Measurements from ENCODE around the gene RAD21L1. TPM values are rescaled to one million over a fixed set of nuclear protein-coding genes. Genes with fewer than 3 reads are reported as not detected.
"Not testable (repeated sequence)": the region's sequence is repeated elsewhere in the genome, so short reads cannot be mapped to it uniquely, and the experiment has no call there.

The RAD21L1 gene
- polyA plus RNA-seq, 10 donors: 0.10 to 0.13 (median 0.11) TPM; not detected in 7

DNA sequence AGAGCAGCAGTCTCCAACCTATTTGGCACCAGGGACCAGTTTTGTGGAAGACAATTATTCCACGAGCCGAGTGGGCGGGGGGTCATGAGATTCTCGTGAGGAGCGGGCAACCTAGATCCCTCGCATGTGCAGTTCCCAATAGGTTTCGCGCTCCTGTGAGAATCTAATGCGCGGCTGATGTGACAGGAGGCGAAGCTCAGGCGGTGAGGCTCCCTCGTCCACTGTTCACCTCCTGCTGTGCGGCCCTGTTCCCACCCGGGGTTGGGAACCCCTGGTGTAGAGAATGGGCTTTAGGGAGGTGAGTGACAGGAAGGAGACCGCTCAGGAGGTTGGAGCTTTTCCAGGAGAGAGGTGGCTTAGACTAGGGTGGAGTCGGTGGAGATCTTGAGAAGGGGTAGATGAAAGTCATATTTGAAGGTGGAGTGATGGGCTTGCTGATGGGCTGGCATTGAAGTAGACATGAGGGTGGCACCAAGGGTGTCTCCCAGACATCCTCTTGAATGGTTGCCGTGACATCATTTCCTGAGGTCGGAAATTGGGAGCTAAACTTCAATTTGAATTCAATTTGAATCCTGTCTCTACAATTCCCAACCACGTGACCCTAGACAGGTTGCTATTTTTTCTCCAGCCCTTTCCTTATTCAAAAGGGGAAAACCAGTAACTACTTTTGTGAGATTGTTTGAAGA, 1.5 kb upstream of the RAD21L1 start:
- no peak for DNase-seq

DNA sequence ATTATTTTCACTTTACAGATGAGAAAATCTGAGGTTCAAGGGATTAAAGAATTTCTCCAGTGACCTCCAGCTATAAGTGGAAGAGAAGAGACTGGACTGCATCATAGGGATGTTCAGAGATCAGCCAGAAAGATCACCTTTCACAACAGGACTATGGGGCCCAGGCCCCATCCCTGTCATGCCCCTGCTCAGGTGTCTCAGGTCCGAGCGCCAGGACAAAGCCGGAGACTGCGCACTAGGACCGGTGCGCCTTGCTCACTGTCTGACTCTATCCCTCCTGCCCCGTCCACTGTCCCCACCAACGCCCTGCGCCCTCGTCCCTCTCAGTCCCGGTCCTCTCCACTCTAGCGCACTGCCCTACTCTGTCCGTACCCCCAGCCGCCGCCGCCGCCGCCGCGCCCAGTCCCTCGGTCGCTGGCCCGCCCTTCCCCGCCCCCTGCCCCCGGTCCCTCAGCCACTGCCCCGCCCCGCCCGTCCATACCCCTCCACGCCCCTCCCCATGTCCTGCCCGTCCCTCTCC, 521 bp upstream of the RAD21L1 start:
- peak in 1 of 3 donors; percentile 36 for DNase-seq

DNA sequence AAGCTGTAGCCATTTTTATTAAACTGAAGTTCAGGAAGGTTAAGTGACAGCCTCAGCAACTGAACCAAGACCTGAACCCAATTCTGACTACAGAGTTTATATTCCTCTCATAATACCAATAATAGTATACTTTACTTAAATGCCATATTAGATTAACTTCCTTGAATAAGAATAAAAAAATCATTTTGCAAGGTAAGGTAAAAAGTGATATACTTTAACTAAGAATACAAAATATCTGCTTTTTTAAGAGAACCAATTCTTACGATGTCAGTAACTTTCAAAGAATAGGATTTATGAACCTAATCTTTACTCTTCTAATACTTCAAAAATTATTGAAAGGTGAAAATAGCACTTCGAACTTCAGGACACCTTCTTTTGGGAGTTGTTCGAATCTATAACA, 3.7 kb downstream of the RAD21L1 start:
- no peak for DNase-seq

DNA sequence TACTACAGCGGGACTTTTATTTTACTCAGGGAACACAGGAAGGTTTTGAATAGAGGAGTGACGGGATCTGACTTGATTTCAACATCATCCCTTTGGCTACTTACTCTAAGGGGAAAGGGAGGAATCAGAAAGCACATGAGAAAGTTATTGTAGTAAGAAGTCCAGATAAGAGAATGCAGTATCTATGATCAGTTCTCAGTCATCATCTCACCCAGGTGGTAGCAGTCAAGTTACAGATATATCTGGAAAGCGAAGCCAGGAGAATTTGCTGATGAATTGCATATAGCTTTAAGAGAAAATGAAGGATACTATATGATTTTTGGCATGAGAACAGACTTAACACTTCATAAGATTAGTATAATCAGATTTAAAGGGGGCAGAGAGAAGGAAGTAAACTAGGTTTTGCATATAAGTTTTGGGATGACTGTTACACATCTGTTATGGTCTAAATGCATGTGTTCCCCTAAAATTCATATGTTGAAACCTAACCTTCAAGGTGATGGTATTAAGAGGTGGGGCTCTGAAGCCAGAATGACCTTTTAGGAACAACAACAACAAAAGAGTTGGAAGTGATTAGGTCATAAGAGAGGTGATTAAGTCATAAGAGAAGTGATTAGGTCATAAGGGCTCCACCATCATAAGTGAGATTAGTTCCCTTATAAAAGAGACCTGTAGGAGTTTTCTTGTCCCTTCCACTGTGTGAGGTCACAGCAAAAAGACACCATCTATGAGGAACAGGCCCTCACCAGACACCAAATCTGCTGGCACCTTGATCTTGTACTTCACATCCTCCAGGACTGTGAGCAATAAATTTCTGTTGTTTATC, 6.7 kb downstream of the RAD21L1 start:
- DNase-seq: no peak

DNA sequence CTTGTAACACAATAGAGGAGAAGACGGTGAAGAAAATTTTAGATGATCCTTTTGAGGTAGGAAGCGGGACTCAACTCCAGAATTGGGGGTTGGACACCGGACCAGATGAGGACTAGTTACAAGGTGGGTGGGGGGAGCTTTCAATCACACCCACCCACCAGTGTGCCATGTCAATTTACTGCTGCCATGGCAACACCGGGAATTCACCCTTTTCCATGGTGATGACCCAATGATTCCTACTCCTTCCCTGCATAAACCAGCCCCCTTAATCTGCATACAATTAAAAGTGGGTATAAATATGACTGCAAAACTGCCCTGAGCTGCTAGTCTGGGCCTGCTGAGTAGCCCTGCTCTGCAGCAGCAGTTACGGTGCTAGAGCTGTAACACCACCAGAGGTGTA, 14.7 kb downstream of the RAD21L1 start:
- no peak for DNase-seq

DNA sequence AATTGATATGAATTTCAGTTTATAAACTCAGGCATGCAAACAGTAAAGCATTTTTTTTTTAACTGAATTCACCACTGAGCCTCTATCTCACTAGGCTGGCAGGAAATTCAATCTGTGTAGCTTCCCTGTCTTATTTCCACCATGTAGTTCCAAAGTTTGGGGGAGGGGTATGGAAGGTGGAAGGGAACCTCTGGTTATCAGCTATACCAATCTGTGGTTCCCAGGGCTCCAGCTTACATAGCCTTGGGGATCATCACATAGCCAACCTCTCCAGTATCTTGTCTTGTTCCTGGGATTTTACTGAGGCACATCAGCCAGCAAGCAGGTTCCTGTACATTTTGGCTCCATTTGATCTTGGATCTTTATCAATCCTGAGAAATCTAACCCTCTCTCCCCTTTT, 15.6 kb downstream of the RAD21L1 start:
- DNase-seq: no peak

DNA sequence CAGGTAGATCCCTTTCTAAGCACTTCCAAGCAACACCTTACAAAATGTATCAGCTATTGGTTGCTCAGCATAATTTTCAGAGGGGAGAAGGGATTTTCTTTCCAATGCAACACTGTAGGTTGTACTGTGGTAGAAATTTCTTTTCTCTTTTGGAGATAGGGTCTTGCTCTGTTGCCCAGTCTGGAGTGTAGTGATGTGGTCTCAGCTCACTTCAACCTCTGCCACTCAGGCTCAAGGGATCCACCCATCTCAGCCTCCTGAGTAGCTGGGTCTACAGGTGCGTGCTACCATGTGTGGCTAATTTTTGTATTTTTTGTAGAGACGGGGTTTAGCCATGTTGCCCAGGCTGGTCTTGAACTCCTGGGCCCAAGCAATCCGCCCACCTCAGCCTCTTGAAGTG, 16.3 kb downstream of the RAD21L1 start:
- DNase-seq: no peak

DNA sequence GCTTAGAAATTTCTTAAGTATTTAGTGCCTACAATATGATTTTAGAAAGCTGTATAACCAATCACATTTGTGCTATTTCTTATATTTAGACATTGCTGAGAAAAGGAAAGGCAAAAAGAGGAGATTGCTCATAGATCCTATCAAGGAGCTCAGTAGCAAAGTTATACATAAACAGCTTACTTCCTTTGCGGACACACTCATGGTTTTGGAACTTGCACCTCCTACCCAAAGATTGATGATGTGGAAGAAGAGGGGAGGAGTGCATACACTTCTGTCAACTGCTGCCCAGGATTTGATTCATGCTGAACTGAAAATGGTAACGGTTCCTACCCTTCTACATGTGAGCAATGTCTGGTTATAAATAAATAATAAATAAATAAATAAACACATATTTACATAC, 16.7 kb downstream of the RAD21L1 start:
- DNase-seq: peak in 1 of 3 donors; percentile 65

DNA sequence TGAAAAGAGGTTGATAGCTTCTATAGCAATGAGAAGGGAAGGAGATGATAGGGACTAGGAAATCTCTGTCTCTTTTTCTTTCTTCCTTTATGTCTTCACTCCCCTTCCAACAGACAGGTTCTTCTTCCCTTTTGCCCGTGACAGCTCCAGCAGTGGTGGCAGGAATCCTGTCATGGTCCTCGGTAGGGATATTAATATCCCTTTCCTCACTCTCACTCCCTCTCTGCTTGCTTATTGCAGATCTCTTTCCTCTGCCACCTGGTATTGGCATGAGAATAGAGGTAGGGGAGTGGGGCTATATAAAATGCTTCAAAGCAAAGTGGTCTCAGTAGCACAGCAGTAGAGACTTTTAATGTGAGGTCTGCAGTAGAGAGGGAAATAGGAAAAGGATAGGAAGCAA, 19.7 kb downstream of the RAD21L1 start:
- DNase-seq: no peak

DNA sequence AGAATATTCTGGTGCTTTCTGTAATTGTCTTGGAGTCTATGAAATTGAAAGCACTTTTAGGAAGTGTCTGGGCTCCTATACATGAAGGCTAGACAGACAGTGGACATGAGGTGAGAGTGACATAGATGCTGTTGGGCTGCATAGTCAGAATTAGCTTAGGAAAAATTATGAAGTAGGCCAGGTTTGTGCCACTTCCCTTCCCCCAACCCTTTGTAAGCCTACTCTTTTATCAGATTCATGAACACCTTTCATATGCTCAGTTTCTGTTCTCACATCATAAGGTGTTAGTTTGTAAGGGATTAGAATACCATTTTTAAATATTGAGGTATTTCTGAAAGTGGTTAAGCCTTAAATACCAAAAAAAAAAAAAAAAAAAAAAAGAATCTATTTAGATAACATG, 21.8 kb downstream of the RAD21L1 start:
- DNase-seq: no peak

DNA sequence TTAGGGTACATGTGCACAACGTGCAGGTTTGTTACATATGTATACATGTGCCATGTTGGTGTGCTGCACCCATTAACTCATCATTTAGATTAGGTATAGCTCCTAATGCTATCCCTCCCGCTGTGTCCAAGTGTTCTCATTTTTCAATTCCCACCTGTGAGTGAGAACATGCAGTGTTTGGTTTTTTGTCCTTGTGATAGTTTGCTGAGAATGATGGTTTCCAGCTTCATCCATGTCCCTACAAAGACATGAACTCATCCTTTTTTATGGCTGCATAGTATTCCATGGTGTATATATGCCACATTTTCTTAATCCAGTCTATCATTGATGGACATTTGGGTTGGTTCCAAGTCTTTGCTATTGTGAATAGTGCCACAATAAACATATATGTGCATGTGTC, 24.4 kb downstream of the RAD21L1 start:
- not testable (repeated sequence) for DNase-seq

DNA sequence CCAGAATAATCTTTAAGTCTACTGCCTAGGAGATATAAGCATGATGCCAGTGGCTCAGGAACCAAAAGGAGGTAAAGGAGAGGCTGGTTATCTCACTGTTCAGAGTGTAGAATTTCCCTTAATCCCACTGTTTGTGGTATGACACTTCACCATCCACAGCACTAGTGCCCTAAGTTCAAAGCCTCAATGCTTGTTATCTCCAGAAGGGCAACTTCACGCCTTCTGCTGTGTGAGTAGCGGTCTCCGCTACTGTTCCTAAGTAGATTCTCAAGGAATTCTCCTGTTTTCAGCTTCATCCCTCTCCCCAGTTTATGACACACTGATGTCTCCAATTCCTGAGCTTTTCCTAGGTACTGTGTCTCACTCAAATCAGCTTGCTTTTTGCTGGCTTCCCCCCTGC, 26.6 kb downstream of the RAD21L1 start:
- no peak for DNase-seq

DNA sequence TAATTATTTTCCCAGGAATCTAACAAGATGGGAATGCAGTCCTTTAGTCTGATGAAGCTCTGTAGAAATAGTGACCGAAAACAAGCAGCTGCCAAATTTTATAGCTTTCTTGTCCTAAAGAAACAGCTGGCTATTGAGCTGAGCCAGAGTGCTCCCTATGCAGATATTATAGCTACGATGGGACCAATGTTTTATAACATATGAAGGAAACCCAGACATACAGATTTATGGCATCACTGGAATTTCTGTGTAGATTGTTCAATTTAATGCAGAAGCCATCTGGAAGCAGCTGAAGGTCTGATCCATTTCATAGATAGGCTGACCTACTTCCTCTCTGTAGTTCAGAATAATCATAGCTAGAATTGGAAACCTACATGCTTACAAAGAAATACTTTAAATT, 28.4 kb downstream of the RAD21L1 start:
- peak in 1 of 3 donors; percentile 75 for DNase-seq

DNA sequence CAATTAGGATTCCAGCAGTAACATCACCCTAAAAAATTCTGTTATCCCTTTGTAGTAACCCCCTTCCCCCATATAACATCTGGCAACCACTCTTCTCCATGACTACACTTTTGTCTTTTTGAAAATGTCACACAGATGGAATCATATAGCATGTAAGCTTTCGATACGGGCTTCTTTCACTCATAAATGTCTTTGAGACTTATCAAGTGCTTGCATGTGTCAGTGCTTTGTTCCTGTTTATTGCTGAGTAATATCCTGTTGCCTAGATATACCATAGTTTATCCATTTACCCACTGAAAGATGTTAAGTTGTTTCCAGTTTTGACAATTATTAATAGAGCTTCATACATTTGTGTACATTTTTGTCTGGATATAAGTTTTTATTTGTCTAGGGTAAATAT, 29.8 kb downstream of the RAD21L1 start:
- no peak for DNase-seq

DNA sequence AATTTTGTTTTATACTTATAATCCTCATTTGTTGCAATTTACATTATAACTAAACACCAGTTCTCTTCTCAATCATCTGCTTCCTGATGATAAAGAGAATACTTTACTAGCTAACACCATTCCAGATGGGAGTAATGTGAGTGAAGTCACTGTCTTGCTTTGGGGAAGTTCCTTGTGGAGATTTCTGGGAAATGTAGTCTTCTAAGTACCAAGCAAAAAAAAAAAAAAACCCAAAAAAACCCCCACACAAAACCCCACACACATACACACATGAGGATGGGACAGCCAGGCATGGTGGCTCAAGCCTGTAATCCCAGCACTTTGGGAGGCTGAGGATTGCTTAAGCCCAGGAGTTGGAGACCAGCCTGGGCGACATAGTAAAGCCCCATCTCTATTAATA, 38.0 kb downstream of the RAD21L1 start:
- DNase-seq: no peak

DNA sequence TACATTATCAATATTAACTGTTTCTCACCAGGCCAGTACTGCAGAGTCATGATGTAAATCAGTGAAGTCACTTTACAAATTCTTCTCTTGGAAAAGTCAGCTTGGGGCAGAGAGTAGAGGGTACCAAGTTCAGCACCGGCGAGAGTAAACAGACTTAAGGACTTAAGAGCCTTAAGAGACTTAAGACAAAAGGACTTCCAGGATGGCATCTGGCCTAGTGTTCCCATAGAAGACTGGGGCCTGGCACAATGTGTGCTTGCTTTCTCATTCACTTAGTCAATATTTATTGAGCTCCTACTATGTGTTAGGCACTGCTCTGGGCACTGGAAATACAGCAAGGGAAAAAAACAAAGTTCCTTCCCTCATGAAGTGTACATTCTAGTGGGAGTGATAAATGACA, 38.9 kb downstream of the RAD21L1 start:
- no peak for DNase-seq

DNA sequence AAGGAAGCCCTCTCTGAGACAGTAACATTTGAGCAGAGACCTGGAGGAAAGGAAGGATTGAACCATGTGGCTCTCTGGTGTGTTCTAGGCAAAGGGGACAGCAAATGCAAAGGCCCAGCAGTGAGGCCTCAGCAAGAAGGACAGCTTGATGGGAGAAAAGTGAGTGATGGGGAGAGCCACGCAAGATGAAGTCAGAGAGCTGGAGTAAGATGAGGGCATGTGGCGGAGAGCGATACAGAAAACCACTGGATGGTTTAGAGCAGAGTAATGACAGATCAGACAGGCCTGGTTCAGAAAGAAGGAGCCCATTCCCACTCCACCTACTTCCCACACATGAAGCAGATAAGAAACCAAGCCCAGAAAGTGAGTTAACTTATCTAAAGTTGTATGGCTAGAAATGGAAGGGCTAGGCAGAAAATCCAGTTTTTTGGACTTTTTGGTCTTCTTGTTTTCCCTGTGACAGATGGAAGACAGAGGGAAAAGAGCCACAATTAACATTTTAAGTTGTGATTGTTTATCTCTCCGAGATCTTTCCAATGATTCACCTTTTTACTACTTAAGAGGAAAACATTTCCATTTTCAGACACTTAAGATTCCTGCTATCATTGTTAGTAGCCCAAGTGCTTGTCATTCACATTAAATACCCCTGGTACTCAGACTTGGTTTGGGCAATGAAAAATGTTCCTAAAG, 39.5 kb downstream of the RAD21L1 start:
- no peak for DNase-seq

DNA sequence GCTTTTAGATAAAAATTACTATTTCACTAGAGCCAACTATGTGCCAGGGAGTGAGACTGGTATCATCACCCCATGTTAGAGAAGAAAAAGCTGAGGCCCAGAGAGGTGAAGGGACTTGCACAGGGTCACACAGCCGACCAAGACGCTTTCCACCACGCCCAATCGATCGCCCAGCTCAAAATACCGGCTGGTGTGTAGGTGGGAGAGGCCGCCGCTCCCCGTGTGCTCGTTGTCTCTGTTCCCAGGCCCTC, 40.0 kb downstream of the RAD21L1 start:
- no peak for DNase-seq

DNA sequence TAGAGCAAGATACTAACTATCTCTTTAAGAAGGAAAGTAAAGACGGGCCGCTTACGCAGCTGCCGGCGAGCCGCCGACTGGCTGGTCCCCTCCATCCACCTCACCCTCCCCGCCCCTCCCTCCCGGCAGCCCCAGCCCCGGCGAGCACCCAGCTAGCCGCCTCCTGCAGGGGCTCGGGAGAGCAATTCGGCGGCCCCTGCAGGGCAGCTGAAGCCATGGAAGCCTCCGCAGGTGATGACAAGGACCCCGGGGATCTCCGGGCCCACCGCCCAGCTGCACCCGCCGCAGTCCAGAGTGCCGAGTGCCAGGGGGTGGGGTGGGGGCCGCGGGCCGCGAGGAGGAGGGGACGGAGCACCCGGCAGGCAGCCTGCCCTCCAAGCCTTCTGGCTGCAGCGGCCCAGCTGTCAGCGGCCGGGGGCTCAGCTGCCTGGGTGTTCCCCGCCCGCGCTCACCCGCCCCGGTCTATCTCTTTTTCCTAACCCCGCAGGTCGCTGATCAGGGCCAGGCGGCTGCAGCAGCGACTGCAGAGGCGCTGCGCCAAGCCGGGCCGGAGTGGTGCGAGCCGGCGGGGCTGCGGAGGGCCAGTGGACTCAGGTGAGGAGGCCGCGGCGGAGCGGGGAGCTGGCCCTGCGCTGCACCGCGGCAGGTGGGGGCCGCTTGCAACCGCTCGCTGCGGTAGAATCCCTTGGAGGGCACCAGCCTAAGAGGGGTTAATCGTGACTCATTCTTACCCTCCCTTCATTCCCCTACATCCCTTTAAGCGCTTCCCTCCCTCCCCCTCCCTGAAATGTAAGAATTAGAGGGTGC, 40.5 kb downstream of the RAD21L1 start, which contains the start of gene SNPH:
Gene SNPH, plus strand, starts transcription at position 128 of the 807 bp plus-strand sequence. CDS start 29,946 bp downstream, outside the sequence.
- DNase-seq: peak; percentile 56 to 89 (median 73)

DNA sequence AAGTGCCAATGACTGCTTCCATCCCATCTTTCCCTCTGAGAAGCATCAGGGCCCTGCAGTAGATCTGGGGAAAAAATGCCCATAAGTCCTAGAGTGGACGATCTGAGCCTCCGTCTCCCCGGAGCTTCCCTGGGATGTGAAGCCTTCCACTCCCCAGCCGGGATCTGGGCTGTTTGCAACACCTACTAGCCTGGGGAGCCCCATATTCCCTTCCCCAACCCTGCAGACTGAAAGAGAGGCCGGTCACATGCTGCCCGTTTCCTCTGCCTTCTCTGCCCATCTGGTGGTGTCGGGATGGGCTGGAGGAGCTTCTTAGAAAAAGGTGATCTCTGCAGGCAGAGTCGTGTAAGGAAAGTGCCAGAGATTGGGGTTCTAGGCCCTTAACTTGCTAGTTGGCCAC, 41.3 kb downstream of the RAD21L1 start:
- no peak for DNase-seq

DNA sequence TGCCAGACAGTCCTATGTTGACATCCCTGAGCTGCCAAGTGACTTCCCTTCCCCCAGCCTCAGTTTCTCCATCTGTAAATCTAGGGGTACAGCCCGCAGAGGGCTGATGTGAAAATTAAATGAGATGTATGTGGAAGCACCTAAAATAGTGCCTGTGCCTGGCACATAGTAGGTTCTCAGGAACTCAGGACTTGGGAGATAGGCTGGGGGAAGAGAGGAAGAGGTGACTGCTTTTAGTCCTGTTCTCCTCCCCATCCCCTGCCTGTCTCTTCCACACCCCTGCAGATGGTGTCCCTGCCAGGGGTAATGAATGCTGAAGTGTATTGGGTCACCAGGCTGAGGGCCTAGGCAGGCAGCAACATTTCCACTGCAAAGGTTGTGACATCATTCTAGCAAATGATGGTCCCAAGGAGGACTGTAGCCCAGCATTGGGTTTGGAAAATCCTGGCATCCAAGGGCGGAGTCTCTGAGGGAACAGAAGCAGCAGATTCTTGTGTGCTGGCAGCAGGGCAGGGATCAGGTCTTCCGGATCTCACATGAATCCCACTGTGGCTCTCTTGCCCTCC, 42.0 kb downstream of the RAD21L1 start:
- DNase-seq: no peak

DNA sequence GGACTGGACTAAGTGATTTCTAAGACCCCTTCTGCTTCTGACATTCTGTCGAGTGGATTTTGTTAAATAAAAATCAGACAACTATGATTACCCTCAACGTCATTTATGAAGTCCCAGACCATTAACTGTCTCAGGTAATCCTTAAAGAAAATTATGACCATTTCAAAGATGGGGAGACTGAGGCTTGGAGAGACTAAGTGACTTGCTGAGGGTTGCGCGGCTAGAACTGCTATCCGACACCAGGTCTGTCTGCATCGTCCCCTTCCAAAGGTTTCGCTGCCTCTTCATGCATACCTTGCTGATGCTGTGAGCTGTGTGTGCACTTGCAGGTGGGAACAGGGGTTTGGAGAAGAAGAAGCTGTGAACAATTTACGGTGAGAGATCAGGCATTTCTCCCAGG, 43.4 kb downstream of the RAD21L1 start:
- no peak for DNase-seq

Measured in muscle of back (tissue), 11 donors.